Left cardiac atrium (tissue), 4 donors: ENCODE results near the gene LYRM1. TPM values are rescaled to one million over a fixed set of nuclear protein-coding genes. Genes with fewer than 3 reads are reported as not detected.
"Not testable (repeated sequence)": the region's sequence is repeated elsewhere in the genome, so short reads cannot be mapped to it uniquely, and the experiment has no call there.

ENCODE experiments used
- ATAC-seq, 2 donors: fragments of 200-7000 bp; cut with Tn5 transposase; one replicate each; pipeline ENCODE4 v1.9.1; 2020; ENCODE audit warnings: mild to moderate bottlenecking in 2 of 2, moderate library complexity in 2 of 2
- DNase-seq: peaks from one replicate; pipeline ENCODE4 v3.0.0-alpha.2; 2020
- intact Hi-C, 2 donors: fragments of 100-400 bp; cut with DNase I; formaldehyde crosslinking; loops; one replicate each; pipeline versions ENCODE4 v1.14.1 to v1.15.1; 2022 to 2023
- long read RNA-seq: library from polyadenylated mRNA; unstranded; transcript quantifications from one replicate; pipeline ENCODE4 v2.0.0, GENCODE V29; 2021
- total RNA-seq, 2 donors: library from RNA; stranded (reverse); fragmentation: NEBNext Ultra II Directional; extraction: Animal tissue kit (Norgen Biotek cat#: 25700); gene quantifications; one replicate each; pipeline ENCODE4 v1.2.1, GENCODE V29; 2021
- donor health status: DM: no; HTN: yes; CAD: no.
- donor health status: DM: no; HTN: yes; CAD: no; lungs with severe emphysema.
- donor health status: DM: yes; HTN: yes; CAD: no.
- donor health status: Dilated cardiomyopathy.

LYRM1 gene, protein sequence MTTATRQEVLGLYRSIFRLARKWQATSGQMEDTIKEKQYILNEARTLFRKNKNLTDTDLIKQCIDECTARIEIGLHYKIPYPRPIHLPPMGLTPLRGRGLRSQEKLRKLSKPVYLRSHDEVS
- total RNA-seq, result 10 to 100 TPM; 32.6 TPM
- long read RNA-seq, transcript LYRM1-204 (4 exons, 1,558 nt), result minor isoform, 6 of 31 reads
- long read RNA-seq, transcript LYRM1-208 (4 exons, 460 nt), result major isoform, 10 of 31 reads
- long read RNA-seq, partial matches to known transcripts, result 1 of 31 reads
- long read RNA-seq, other reads (novel, unspliced or antisense), result 7 of 31 reads

DNA sequence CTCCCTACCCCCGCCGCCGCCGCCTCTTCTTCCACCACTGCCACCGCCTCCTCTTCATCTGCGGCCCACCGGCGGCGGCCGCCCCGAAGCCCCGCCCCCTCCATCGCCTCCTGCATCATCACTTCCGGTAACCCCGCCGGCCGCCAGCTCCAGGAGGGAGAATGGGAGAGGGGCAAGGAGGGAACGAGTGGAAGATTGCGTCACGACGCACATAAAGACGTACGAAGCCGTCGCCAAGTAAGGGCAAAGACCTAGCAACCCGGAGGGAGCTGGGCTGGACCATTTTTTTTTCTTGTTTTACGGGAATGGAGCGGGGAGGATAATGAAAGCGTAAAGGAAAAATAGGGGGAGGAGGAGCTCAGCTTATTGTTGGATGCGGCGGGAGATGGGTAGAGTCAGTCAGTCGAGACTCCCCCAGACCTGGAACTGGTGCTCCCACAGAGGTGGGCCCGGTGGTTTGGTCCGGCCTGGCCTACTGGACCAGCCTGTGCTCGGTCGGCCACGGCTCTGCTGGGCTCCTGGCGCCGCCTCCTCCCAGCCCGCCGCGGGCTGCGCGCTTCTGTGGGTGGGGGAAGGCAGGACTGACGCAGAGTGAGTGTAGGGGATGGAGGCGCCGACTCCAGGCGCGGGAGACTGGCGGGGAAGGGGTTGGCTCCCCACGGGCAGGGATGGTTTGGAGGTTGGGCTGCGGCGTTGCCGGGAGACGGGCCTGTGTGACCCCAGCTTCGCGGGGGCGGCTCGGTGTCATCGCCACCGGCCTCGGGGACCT lies at the start of gene LYRM1, which contains the start of gene DCUN1D3:
Gene LYRM1 (plus strand): TSS at position 473 of the 769 bp plus-strand sequence. CDS start 14,785 bp downstream, outside the sequence.
Gene DCUN1D3 (minus strand): TSS at position 60 of the 769 bp plus-strand sequence. CDS start 37,820 bp downstream, outside the sequence.
- ATAC-seq (peak; percentile 92 to 94), DNase-seq (peak; percentile 97)
- intact Hi-C loops, result loop anchor here in 1 of 2 donors (10.0 kb wide), 1 partner anchor 46 kb away; no protein-coding TSS in a partner anchor

DNA sequence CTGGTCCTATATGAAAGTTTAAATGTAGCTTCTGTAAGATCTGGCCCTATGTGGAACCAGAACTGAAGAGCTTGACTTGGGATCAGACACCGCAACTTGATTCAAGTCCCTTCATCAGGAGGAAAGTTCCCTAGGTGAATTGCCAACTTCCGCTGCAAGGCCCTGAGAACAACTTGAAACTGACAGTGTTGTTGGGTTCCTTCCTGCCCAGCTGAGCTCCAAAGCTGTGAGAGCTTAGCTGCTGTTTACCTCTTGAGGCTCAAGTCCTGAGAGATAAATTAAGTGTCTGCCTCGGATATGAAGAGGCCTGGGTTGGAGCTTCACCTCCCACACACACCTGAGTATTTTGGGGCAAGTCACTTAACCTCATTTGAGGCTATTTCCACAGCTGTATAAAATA lies 49.6 kb upstream of the LYRM1 start:
- DNase-seq (no peak), ATAC-seq (peak in 1 of 2 donors; percentile 9)
- intact Hi-C loops, result loop anchor here (1.0 to 10.0 kb wide), 3 partner anchors 46 to 232 kb away; partner anchors contain the start of genes DCUN1D3 (in 1 of the 2) and LYRM1 (in 1 of the 2)

DNA sequence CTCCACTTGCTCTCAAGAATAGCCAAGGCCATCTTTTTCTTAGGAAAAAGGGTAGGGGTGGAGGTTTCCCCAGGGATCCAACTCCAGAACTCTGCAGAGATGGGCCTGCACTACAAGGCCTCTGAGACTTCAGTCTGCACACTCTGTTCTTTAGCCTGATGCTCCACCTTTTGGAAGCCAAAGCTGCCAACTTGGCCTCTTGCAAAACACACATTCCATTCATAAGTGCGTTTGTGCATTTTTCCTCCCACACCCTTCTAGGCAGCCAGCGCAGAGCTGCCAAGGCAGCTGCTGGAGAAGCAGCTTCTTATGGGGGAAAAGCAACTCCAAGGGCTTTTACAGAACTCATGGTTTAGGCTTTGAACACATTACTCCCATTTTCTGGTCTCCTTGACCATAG lies 49.0 kb upstream of the LYRM1 start:
- ATAC-seq (peak; percentile 91 to 92), DNase-seq (peak; percentile 88)

DNA sequence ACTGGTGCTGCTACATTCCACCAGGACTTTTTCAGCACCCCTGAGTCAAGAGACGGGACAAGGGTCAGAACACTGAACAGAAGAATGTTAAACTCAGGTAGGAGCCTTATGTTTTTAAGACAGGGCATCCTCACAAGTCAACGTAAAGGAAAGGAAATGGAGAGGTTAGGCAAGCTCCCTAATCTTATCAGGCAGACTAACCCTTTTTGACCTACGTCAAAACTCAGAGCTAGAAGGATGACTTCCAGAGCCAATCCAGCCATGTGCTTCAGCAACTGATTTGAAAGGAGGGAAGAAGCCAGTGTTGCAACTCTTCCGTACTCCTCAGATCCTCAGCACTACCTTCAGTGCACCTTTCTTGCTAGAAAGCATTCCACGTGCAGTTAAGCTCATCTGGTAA lies 47.4 kb upstream of the LYRM1 start:
- ATAC-seq, result peak in 1 of 2 donors; percentile 54
- intact Hi-C loops, result loop anchor here (5.0 to 10.0 kb wide), 2 partner anchors 44 to 52 kb away; partner anchors contain the start of genes DCUN1D3 (in 1 of the 2) and LYRM1 (in 1 of the 2)
- DNase-seq, result no peak

More for the DNA sequence above, 49.0 kb upstream of the LYRM1 start:
- intact Hi-C loops, result loop anchor here (5.0 to 10.0 kb wide), 2 partner anchors 46 to 53 kb away; partner anchors contain the start of genes DCUN1D3 (in 1 of the 2) and LYRM1 (in 1 of the 2)

DNA sequence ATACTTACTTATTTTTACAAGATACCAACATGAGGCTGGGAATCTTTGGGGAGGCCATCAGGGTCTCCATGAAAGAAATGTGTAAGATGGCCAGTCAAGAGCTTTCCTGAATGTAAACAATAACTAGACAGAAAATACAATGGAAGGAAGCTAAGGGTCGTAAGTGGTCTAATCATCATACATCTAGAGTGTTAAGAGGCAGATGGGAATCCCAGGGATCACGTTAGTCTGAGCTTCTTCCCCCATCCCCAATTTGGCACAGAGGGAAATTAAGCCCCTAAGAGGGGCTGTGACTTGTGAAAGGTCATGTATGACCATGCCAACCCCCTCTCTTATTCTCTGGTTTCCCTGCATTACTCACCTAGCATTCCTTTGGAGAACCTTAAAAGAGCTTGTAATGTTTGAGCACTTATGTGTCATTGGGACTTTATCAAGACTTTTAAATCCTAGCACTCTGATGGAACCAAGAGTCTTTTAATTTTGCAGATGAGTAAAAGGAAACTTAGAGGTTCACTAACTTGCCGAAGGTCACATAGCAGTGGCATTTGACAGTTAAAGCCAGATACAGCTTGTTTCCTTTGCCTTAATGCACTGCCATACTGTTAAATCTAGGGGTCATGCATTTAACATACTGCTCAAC lies 46.5 kb upstream of the LYRM1 start:
- DNase-seq (no peak), ATAC-seq (no peak)
- intact Hi-C loops, result loop anchor here (5.0 to 10.0 kb wide), 2 partner anchors 43 to 51 kb away; partner anchors contain the start of genes DCUN1D3 (in 1 of the 2) and LYRM1 (in 1 of the 2)

DNA sequence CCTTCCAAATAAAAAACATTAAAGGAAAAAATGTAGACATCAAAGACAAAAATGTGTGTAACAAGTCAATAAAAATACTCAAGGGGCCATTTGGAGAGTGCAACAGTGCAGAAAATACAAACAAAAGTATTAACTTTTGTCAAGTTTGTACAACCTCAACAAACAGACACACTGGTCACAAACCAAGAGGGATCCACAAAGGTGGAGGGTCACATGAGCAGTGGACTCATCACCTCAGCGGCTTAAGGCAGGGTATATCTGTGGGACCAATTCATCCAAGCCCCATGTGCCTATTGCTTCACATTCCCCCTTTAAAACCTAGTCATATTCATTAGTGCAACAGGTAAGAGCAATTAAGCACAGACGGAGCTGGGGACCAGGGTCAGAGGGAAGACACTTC lies 45.6 kb upstream of the LYRM1 start:
- intact Hi-C loops, result loop anchor here (5.0 to 10.0 kb wide), 2 partner anchors 42 to 50 kb away; partner anchors contain the start of genes DCUN1D3 (in 1 of the 2) and LYRM1 (in 1 of the 2)
- DNase-seq (no peak), ATAC-seq (no peak)

DNA sequence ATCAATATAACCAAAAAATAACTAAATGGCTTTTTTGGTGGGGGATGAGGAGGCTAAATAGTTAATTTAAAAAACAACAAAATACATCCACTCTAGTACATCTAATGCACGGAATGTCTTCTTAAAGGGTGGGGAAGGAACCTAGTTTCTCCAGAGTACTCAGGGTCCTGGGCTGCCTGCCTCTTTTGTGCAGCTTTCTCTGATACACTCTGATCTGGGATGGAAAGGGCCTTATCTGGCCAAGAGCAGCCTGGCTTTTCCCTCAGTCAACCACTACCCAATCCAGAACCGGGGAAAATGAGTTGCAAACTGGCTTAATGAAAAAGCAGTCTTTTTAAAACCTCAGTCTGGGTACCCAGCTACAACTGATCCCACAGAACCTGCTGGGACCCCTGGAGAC lies 43.3 kb upstream of the LYRM1 start:
- peak; percentile 41 for DNase-seq
- intact Hi-C loops, result loop anchor here in 1 of 2 donors (10.0 kb wide), 1 partner anchor 48 kb away; the partner anchor contains the start of genes DCUN1D3 and LYRM1
- ATAC-seq, result no peak

DNA sequence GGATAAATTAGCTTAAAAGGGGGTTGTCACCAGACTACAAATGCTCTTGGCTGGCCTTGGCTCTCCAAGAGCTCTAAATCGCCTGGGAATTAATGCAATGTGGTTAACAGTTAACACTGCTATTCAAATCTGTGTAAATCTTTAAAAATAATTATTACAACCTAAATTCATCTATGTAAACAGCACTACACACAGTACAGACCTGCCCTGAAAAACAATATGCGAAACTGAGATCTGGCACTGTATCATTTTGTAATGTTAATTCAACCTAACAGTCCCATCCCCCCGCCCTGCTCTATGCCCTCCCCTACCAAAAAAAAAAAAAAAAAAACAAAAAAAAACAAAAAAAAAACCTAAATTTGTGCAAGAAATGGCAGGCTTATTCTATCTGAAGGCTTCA lies 41.3 kb upstream of the LYRM1 start:
- DNase-seq (no peak), ATAC-seq (no peak)
- intact Hi-C loops, result loop anchor here in 1 of 2 donors (10.0 kb wide), 1 partner anchor 46 kb away; the partner anchor contains the start of genes DCUN1D3 and LYRM1

DNA sequence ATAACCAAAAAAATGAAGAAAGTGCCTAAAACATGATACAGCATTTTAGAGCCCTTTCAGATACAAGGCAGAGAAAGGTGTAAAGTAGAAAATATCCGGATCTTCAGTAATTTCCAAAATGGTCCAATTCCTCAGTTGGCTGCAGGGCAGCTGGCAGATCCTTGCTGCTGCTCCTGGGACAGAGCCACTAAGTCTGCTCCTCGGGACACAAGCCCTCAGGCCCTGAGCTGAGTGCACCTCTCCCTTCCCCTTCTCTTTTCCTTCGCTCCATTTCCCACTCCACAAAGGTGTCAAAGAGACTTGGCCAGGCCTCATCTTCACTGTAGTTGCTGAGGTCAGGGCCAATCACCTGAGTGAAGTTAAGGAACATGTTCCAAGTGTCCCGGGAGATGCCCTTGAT lies 40.9 kb upstream of the LYRM1 start:
- ATAC-seq, result peak in 1 of 2 donors; percentile 59
- intact Hi-C loops, result loop anchor here in 1 of 2 donors (10.0 kb wide), 1 partner anchor 45 kb away; the partner anchor contains the start of genes DCUN1D3 and LYRM1
- DNase-seq, result no peak

DNA sequence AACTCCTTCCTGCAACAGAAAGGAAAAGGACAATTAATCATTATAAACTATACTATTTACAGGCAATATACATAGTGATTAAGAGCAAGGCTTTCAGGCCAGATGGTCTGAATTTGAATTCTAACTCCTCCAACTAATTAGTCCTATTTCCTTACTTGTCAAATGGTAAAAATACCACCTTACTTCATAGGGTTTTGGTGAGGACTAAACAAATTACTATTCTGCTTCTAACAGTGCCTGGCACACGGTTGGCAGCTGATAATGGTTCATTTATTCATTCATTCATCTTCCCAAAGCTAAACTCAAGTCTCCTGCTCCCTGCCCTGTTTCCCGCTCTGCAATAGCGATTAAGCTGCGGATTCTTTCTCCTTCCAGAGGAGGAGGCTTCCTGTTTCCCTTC lies 40.2 kb upstream of the LYRM1 start:
- intact Hi-C loops, result no loop called here
- DNase-seq, result no peak
- no peak for ATAC-seq

DNA sequence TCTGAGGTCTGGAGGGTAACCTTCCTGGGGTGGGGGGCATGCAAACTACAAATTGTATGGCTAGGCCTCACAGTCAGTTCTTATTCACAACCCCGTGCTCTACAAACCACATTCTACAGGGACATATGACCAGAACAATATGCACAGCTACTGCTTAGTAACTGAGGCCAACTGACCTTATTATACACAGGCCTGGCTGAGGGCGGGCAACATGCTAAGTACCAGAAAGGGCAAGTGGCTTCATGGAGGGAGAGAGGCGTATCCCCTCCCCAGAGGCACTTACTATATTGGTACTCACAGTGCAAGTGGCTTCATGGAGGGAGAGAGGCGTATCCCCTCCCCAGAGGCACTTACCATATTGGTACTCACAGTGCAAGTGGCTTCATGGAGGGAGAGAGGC lies 39.6 kb upstream of the LYRM1 start:
- ATAC-seq, DNase-seq, intact Hi-C loops: not testable (repeated sequence)

DNA sequence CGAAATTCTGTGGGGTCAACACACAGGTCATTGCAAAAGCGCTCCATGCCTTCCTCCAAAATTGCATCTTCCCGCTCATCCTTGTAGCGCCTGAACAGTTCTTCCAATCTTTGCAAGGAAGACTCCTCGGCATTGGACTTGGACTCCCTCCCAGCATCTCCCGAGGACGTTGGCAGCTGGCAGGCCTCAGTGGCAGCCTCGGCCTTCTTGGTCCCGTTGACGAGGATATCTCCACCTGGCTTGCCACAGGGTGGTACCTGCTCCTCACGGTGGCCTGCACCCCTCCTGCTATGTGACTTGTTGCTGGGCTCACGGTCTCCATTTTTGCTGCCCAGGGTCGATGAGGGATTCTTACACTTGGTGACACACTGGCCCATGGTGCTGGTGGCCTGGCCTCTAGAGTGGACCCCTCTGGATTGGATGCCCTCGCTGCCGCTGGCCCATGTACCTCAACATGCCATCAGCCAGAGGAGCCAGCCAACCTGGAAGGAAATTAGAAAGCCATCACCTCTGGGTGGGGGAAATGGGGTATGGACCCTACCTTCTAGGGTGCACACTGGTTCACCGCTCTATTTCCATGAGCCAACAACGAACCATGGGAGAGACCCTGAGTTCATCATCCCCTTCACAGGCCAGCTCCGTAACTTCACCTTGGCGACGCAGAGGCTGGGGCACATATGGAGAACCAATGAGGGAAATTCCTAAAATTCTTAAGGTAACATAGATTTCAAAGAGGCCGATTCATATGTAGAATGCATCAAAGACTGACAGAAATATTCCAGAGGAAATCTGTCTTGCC lies 38.2 kb upstream of the LYRM1 start:
- no peak for DNase-seq
- ATAC-seq, result no peak
- intact Hi-C loops, result no loop called here

DNA sequence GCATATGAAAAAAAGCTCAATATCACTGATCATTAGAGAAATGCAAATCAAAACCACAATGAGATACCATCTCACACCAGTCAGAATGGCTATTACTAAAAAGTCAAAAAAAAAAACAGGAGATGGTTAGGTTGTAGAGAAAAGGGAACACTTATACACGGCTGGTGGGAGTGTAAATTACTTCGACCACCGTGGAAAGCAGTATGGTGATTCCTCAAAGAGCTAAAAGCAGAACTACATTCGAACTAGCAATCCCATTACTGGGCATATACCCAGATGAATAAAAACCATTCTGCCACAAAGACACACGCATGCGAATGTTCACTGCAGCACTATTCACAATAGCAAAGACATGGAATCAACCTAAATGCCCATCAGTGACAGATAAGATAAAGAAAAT lies 36.2 kb upstream of the LYRM1 start:
- DNase-seq, intact Hi-C loops, ATAC-seq: not testable (repeated sequence)

DNA sequence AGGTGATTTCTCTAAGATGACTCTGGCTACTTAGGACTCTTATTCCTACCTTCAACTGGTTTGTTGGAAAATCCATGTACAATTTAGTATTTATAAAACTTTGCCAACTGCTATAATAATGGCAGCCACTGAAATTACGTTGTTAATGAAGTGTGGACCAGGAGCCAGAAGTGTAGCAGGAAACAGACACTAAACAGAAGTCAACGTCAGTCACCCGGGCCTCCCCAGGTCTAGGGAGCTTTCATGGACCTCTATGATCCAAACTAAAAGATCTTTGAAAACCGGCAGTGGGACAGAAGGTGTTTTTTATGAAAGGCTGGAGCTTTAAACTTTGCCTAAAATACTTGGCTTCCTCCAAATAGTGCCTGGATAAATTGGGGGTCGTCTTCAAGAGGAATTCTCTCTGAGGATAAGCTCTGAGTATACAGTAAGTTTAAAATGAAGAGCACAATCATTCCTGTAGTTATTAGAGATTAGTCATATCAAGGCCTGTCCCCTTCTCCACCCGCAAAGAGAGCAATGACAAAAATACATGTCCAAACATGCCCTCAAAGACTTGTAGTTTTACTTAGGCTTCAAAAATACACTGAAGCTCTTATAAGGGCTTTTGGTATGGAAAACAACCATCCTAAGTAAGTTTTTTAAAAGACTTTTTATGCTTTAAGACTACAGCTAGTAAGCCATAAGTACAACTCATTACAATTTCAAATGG lies 35.0 kb upstream of the LYRM1 start:
- DNase-seq, result no peak
- ATAC-seq, result no peak
- intact Hi-C loops, result no loop called here

DNA sequence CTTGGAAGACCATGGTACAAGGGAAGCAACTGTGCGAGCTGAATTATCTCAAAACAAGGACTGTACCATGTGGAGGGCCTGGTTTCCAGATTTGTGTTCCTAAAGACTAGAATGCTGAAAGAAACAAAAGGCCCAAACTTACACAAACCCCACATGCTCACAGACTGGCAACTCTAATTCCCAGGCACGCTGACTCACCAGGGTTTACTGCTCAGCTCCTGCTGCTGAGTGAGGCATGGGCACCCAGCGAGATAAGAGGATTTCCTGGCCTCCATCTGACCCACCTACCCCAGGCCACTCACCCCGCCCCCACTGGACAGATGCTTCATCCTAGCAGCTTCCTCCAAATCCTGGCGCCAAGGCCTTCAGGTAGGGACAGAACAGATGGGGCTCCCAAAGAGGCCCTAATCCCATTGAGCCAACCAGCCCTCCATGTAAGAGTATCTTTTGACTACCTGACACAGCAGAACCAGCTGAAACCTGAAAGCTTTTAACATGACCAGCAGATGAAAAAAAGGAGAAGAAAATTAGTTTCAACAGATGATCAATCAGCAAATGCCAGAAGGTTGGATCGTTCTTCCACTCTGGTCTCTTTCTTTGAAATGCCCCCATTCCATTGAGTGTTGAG lies 34.3 kb upstream of the LYRM1 start:
- DNase-seq, result peak; percentile 48

DNA sequence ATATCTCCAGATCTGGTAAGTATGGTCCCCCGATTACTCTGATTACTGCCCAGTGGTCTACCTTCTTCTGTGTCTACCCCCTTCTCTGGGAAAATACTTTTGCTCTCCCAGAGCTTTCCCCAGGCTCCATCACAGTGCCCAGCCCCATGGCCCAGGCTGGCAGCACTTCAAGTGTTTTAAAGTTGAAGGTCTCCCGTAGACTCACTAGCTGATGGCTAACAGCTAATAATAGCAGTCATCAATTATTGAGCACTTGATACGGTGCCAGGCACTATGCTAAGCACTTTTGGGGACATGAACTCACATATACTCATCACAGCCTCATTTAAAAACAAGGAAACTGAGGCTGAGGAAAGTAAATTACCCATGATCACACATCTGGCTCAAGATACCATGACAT lies 33.8 kb upstream of the LYRM1 start:
- DNase-seq (no peak), ATAC-seq (no peak)
- intact Hi-C loops, result no loop called here

More for the DNA sequence above, 34.3 kb upstream of the LYRM1 start:
- intact Hi-C loops, result no loop called here
- ATAC-seq, result peak; percentile 23 to 79

DNA sequence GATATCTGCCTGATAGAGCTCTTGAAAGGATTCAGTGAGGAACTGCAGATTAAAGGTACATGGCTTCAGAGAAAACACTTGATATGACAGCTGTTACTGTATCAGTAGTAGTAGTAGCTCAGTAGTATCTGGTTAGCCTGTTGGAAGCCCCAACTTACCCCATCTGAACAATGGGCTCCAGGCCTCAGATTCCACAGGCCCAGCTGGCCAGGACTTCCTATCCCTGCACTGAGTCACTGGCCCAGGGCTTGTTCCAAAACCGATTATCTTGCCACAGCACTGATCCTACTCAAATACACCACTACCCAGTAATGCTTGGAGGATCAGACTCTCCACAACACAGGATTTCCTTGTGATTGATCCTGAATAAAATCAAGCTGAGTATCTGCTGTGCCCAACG lies 33.0 kb upstream of the LYRM1 start:
- intact Hi-C loops, result no loop called here
- peak in 1 of 2 donors; percentile 22 for ATAC-seq
- DNase-seq, result no peak
